ENCODE results near the gene RTTN. TPM values are rescaled to one million over a fixed set of nuclear protein-coding genes. Genes with fewer than 3 reads are reported as not detected.

RTTN gene
- total RNA-seq, 2 experiments from 2014 or later: 27.0 to 27.2 TPM

DNA sequence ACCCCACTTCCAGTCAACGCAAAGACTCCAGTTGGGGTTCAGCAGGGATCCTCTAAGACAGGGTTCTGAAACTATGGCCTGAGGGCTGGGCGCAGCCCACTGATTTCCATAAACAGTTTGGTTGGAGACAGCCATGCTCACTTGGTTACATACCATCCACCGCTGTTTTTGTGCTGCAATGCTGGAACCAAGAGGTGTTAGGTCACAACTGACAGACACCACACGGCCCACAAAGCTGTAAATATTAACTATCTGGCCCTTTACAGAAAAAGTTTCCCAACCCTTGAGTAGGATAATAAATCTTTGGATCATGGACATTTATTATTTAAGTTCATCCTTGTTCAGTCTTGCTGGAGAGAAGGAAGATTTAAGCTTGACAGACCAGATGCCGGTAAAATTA lies 249.4 kb downstream of the RTTN start:
- Mint-ChIP-seq H3K4me3 (no peak overlapping the region), H3K36me3 (ENCODE audit: low read depth) (peaks cover 18% of the 10 kb centered on the region), H3K9me3 (peaks cover 3% of the 10 kb centered on the region), H3K27ac (no peak overlapping the region), H3K27me3 (no peaks in the 10 kb centered on the region), H3K4me1 (ENCODE audit: low read depth) (peaks cover 14% of the 10 kb centered on the region)
- ATAC-seq (no peak), DNase-seq (no peak)
- intact Hi-C loops (cut with micrococcal nuclease): no loop called here
- POLR2A ChIA-PET: interaction anchor here (0.7 to 3.7 kb wide), 6 partner anchors 10 to 70 kb away, joined by 3 to 33 read pairs (median 8); partner anchors contain the start of gene CD226
- TF ChIP-seq, protein P1, sequence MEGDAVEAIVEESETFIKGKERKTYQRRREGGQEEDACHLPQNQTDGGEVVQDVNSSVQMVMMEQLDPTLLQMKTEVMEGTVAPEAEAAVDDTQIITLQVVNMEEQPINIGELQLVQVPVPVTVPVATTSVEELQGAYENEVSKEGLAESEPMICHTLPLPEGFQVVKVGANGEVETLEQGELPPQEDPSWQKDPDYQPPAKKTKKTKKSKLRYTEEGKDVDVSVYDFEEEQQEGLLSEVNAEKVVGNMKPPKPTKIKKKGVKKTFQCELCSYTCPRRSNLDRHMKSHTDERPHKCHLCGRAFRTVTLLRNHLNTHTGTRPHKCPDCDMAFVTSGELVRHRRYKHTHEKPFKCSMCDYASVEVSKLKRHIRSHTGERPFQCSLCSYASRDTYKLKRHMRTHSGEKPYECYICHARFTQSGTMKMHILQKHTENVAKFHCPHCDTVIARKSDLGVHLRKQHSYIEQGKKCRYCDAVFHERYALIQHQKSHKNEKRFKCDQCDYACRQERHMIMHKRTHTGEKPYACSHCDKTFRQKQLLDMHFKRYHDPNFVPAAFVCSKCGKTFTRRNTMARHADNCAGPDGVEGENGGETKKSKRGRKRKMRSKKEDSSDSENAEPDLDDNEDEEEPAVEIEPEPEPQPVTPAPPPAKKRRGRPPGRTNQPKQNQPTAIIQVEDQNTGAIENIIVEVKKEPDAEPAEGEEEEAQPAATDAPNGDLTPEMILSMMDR (IDR thresholded peaks at IDR 0.05): no peak
- CTCF ChIA-PET: interaction anchor here (1.0 to 3.0 kb wide), 6 partner anchors 10 to 70 kb away, joined by 4 to 15 read pairs (median 5); partner anchors contain the start of gene CD226

DNA sequence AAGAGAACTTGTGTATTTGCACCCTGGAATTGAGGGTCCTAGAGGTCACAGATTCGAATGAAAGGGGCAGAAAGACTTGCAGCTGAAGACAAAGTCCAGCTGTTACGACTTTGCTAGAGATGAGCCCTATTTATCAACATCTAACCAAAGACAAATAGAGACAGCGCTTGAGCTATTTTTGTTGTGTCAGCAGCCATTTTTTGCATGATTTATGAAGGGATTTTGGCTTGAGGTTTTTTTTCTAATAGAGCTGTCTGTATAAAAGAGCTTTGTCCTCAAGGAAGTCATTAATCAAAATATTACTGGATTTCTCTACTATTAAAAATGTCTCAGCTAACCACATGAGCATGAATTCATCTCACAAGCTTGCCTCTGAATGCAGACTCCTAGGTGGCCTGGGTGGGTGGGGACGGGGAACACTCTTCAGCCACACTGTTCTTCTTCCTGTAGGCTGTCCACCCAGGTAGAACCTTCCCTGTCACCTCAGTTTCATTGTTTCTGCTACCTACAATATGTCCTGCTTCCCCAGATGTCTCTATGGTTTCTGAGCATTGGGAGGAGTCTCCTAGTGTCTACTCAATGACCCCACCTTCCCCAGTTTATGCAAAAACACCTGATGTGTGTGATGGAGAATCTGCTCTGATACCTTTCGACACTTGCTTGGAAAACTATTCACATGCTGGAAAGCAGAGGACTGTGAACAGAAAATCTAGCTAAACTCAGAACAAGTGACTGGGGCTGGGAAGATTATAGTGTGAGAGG lies 250.6 kb downstream of the RTTN start:
- CTCF ChIA-PET: interaction anchor here (0.7 to 3.0 kb wide), 5 partner anchors 9 to 203 kb away, joined by 3 to 15 read pairs (median 3); partner anchors contain the start of gene CD226
- intact Hi-C loops (cut with micrococcal nuclease): no loop called here
- POLR2A ChIA-PET: interaction anchor here (2.0 to 3.7 kb wide), 2 partner anchors 9 to 19 kb away, joined by 14 to 33 read pairs; partner anchors contain the start of gene CD226
- ATAC-seq: no peak
- TF ChIP-seq, protein P1 (IDR thresholded peaks at IDR 0.05): no peak
- Mint-ChIP-seq H3K9me3 (peaks cover 3% of the 10 kb centered on the region), H3K4me1 (ENCODE audit: low read depth) (peaks cover 14% of the 10 kb centered on the region), H3K36me3 (ENCODE audit: low read depth) (peaks cover 18% of the 10 kb centered on the region), H3K27ac (peak overlapping the region; percentile 75), H3K27me3 (no peaks in the 10 kb centered on the region), H3K4me3 (no peak overlapping the region)
- DNase-seq: no peak

DNA sequence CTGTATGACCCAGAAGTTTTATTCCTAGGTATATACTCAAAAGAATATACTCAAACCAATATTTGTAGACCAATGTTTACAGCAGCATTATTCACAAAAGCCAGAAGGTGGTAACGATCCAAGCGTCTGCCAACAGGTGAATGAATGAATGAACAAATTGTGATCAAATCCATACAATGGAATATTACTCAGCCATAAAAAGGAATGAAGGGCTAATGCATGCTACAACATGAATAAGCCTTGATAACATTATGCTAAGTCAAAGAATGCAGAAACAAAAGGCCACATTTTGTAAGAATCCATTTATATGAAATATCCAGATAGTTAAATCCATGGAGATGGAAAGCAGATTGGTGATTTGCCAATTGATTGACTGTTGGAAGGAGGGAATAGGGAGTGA lies 252.3 kb downstream of the RTTN start:
- POLR2A ChIA-PET: interaction anchor here (1.2 kb wide), 1 partner anchor 9 kb away, joined by 3 read pairs; no protein-coding TSS in a partner anchor
- peaks cover 3% of the 10 kb centered on the region for H3K9me3 Mint-ChIP-seq
- H3K27ac Mint-ChIP-seq: no peak overlapping the region
- DNase-seq (no peak), ATAC-seq (no peak)
- TF ChIP-seq, protein P1 (IDR thresholded peaks at IDR 0.05): no peak
- H3K36me3 Mint-ChIP-seq (ENCODE audit: low read depth): peaks cover 18% of the 10 kb centered on the region
- H3K27me3 Mint-ChIP-seq: no peaks in the 10 kb centered on the region
- intact Hi-C loops (cut with micrococcal nuclease): no loop called here
- peaks cover 14% of the 10 kb centered on the region for H3K4me1 Mint-ChIP-seq (ENCODE audit: low read depth)
- CTCF ChIA-PET: no interaction called here
- H3K4me3 Mint-ChIP-seq: no peak overlapping the region

Other genes with a start within 250 kb of the RTTN start
- gene SOCS6, start 83.4 kb upstream of the RTTN start, total RNA-seq: under 1 TPM; 0.47 to 0.60 TPM

All from activated CD8-positive, alpha-beta T cell treated with anti-CD3 and anti-CD28 coated beads for 36 hours (primary cell).